ENCODE data around the gene RPH3AL. TPM values are rescaled to one million over a fixed set of nuclear protein-coding genes. Genes with fewer than 3 reads are reported as not detected.

Gene RPH3AL
- polyA plus RNA-seq, 3 donors, result 0.71 to 1.9 (median 1.5) TPM

GRCh38 chr17:238964-239259, 113.7 kb downstream of the RPH3AL start:
- Histone ChIP-seq H3K9ac (ENCODE audit: insufficient read depth, low read length, poor library complexity, severe bottlenecking) (no peak overlapping the region), H3K27ac (ENCODE audit: low read depth in 1 of 2, low read length in 2 of 2) (no peak overlapping the region), H4K20me1 (ENCODE audit: insufficient read depth, low read length) (no peaks in the 10 kb centered on the region), H3K27me3 (ENCODE audit: control insufficient read depth in 2 of 2, insufficient read depth in 2 of 2, low read length in 2 of 2) (no peaks in the 10 kb centered on the region), H3K4me3 (replicated peaks in 1 of 3; ENCODE audit: low read depth in 2 of 3, low read length in 3 of 3) (no peak overlapping the region), H3K4me1 (ENCODE audit: control insufficient read depth in 1 of 2, insufficient read depth in 2 of 2, low read length in 2 of 2) (peaks cover 7 to 9% of the 10 kb centered on the region in 2 donors), H3K79me2 (ENCODE audit: insufficient read depth, low read length) (no peaks in the 10 kb centered on the region), H3K36me3 (replicated peaks in 1 of 2; ENCODE audit: control insufficient read depth in 1 of 2, insufficient read depth in 2 of 2, low read length in 2 of 2) (no peaks in the 10 kb centered on the region), H3K9me3 (replicated peaks in 1 of 2; ENCODE audit: control insufficient read depth in 1 of 2, insufficient read depth in 1 of 2, low read length in 2 of 2) (peaks cover 9 to 19% of the 10 kb centered on the region in 2 donors), H3K4me2 (replicated peaks; ENCODE audit: extremely low read depth, low read length, poor library complexity, severe bottlenecking) (no peak overlapping the region), H2AFZ (ENCODE audit: insufficient read depth, low read depth, low read length, poor library complexity, severe bottlenecking) (no peak overlapping the region)
- DNase-seq, result no peak
- peak overlapping the region in 1 of 2 donors; percentile 21 for H3K4me3 Mint-ChIP-seq
- peaks cover 0 to 8% (median 4%) of the 10 kb centered on the region in 3 donors for H3K27me3 Mint-ChIP-seq (ENCODE audit: low read depth in 3 of 3)
- peaks cover 10 to 27% (median 15%) of the 10 kb centered on the region in 7 donors for H3K9me3 Mint-ChIP-seq
- no peak overlapping the region for H3K27ac Mint-ChIP-seq
- intact Hi-C loops (cut with micrococcal nuclease), result no loop called here
- no peaks in the 10 kb centered on the region for H3K36me3 Mint-ChIP-seq
- peaks cover 9% of the 10 kb centered on the region for H3K4me1 Mint-ChIP-seq
- 60% methylated on average over 1 of the region's 4 CpGs for WGBS (ENCODE audit: insufficient coverage)
- TF ChIP-seq CTCF (IDR thresholded peaks at IDR 0.05), result no peak

DNA sequence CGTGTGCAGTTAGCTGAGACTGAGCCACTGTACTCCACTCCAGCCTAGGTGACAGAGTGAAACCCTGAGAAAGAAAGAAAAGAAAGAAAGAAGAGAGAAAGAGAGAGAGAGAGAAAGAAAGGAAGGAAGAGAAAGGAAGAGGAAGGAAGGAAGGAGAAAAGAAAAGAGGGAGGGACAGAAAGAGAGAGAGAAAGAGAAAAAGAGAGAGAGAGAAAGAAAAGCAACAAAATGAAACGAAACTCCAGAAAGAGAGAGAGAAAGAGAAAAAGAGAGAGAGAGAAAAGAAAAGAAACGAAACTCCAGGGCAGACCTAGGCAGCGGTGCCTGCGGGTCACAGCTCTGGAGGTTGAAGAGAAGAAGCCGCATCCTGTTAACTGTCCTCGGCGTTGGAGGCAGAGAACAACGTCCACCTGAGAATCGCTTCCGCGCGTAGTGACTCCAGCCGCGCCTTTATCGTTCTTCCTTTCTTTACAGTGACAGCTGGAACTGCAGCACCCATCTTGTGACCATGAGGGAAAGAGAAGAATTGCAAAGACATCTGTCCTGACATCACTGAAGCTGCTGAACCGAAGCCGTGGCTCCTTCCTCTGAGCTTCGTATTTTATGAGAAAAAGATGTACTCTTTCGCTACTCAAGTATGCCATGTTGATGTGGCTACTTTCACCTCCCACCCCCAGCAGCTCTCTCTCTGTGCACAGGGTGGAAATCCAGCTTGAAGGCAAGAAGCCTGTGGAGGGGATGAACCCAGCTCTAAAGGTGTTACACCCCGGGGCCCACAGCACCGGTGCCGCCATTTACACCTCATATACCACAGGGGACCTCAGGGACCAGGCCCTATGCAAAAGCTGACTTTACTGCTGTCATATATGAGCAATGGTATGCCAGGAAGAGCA, 114.3 kb downstream of the RPH3AL start:
- peaks cover 11 to 13% of the 10 kb centered on the region in 2 donors for H3K4me1 ChIP-seq (ENCODE audit: control insufficient read depth in 1 of 2, insufficient read depth in 2 of 2, low read length in 2 of 2)
- Mint-ChIP-seq H3K27me3 (ENCODE audit: low read depth in 3 of 3) (peaks cover 0 to 5% (median 4%) of the 10 kb centered on the region in 3 donors), H3K27ac (no peak overlapping the region), H3K4me3 (peak overlapping the region in 1 of 2 donors; percentile 21), H3K9me3 (peaks cover 9 to 29% (median 19%) of the 10 kb centered on the region in 7 donors), H3K4me1 (peaks cover 12% of the 10 kb centered on the region), H3K36me3 (no peaks in the 10 kb centered on the region)
- H3K27ac ChIP-seq (ENCODE audit: low read depth in 1 of 2, low read length in 2 of 2), result no peak overlapping the region
- DNase-seq, result no peak
- 94% methylated on average over 17 of the region's 23 CpGs for WGBS (ENCODE audit: insufficient coverage)
- H3K36me3 ChIP-seq (replicated peaks in 1 of 2; ENCODE audit: control insufficient read depth in 1 of 2, insufficient read depth in 2 of 2, low read length in 2 of 2), result no peaks in the 10 kb centered on the region
- peaks cover 9 to 23% of the 10 kb centered on the region in 2 donors for H3K9me3 ChIP-seq (replicated peaks in 1 of 2; ENCODE audit: control insufficient read depth in 1 of 2, insufficient read depth in 1 of 2, low read length in 2 of 2)
- no peaks in the 10 kb centered on the region for H3K27me3 ChIP-seq (ENCODE audit: control insufficient read depth in 2 of 2, insufficient read depth in 2 of 2, low read length in 2 of 2)
- intact Hi-C loops (cut with micrococcal nuclease), result no loop called here
- no peak overlapping the region for H3K4me2 ChIP-seq (replicated peaks; ENCODE audit: extremely low read depth, low read length, poor library complexity, severe bottlenecking)
- no peak overlapping the region for H3K9ac ChIP-seq (ENCODE audit: insufficient read depth, low read length, poor library complexity, severe bottlenecking)
- TF ChIP-seq CTCF (IDR thresholded peaks at IDR 0.05), result no peak
- H3K79me2 ChIP-seq (ENCODE audit: insufficient read depth, low read length), result no peaks in the 10 kb centered on the region
- no peak overlapping the region for H3K4me3 ChIP-seq (replicated peaks in 1 of 3; ENCODE audit: low read depth in 2 of 3, low read length in 3 of 3)
- H2AFZ ChIP-seq (ENCODE audit: insufficient read depth, low read depth, low read length, poor library complexity, severe bottlenecking), result no peak overlapping the region
- no peaks in the 10 kb centered on the region for H4K20me1 ChIP-seq (ENCODE audit: insufficient read depth, low read length)
